GM12878 (cell line): ENCODE data around the gene ESYT2. TPM values are rescaled to one million over a fixed set of nuclear protein-coding genes. Genes with fewer than 3 reads are reported as not detected.

Source experiments
- ATAC-seq: fragments of 200-7000 bp; cut with Tn5 transposase; 3 replicates; pipeline ENCODE4 v1.9.1; 2020; ENCODE audit warnings: mild to moderate bottlenecking, moderate library complexity
- BruUV-seq: library from RNA; stranded (reverse); fragments of 400-500 nt; replicated peaks from 2 replicates; lab custom pipeline; 2021; lab: Mats Ljungman, UMichigan
- CTCF ChIA-PET: fragments of 300-600 bp; sonication (Branson Sonifier 250); formaldehyde crosslinking; extraction: SDS; loops from one replicate; lab custom pipeline; 2021; ENCODE audit warnings: inconsistent platforms; lab: Yijun Ruan, JAX
- POLR2A ChIA-PET: fragments of 350-600 bp; formaldehyde crosslinking; extraction: SDS; loops from one replicate; lab custom pipeline; 2021; ENCODE audit warnings: inconsistent platforms; lab: Charles Lee
- RAD21 ChIA-PET: fragments of 300-600 bp; sonication (Branson Sonifier 250); formaldehyde crosslinking; loops from one replicate; lab custom pipeline; 2023; ENCODE audit warnings: antibody characterized with exemption; ENCODE audit not compliant: unreplicated experiment; lab: Charles Lee
- SMC1A ChIA-PET: fragments of 300-600 bp; sonication (Branson Sonifier 250); formaldehyde crosslinking; loops from one replicate; lab custom pipeline; 2023; ENCODE audit not compliant: unreplicated experiment, uncharacterized antibody; lab: Charles Lee
- DNase-seq: peaks from one replicate; pipeline ENCODE4 v3.0.0-alpha.2; 2011; ENCODE audit warnings: low read depth, low spot score
- FAIRE-seq: peaks from 3 replicates; lab custom pipeline; 2011; peaks lifted over from hg19 to GRCh38; lab: Jason Lieb, UNC
- H2AFZ ChIP-seq: 2 replicates; pipeline ENCODE4 v1.6.0; 2011; ENCODE audit warnings: low read depth, low read length, control low read depth; ENCODE audit not compliant: control insufficient read depth
- H3K27ac ChIP-seq: 2 replicates; pipeline ENCODE4 v1.5.1; 2011; ENCODE audit warnings: control low read depth; ENCODE audit not compliant: control insufficient read depth, insufficient read depth
- H3K27me3 ChIP-seq, 2 experiments: replicated peaks in 1 of 2; 2 replicates each; pipeline versions ENCODE4 v1.6.0 to v1.6.1; 2011; ENCODE audit warnings: low read length in 1 of 2; ENCODE audit not compliant: control insufficient read depth in 2 of 2, insufficient read depth in 2 of 2
- H3K36me3 ChIP-seq, 2 experiments: 2 replicates each; pipeline ENCODE4 v1.5.1; 2011; ENCODE audit warnings: low read length in 1 of 2; ENCODE audit not compliant: control insufficient read depth in 2 of 2, insufficient read depth in 2 of 2
- H3K4me1 ChIP-seq: 2 replicates; pipeline ENCODE4 v1.6.1; 2011; ENCODE audit warnings: mild to moderate bottlenecking, low read length, moderate library complexity, mixed read lengths; ENCODE audit not compliant: control insufficient read depth, insufficient read depth
- H3K4me2 ChIP-seq: 2 replicates; pipeline ENCODE4 v1.6.0; 2011; ENCODE audit warnings: control low read depth; ENCODE audit not compliant: control insufficient read depth, insufficient read depth
- H3K4me3 ChIP-seq: fragments of 200-600 bp; sonication (generic); 2 replicates; pipeline ENCODE4 v1.5.1; 2016
- H3K79me2 ChIP-seq: 2 replicates; pipeline ENCODE4 v1.6.0; 2011; ENCODE audit warnings: low read length; ENCODE audit not compliant: control insufficient read depth, insufficient read depth
- H3K9ac ChIP-seq: 2 replicates; pipeline ENCODE4 v1.8.0; 2011; ENCODE audit warnings: low read length, control low read depth, mixed read lengths; ENCODE audit not compliant: control insufficient read depth, insufficient read depth
- H3K9me3 ChIP-seq: replicated peaks from 3 replicates; pipeline ENCODE4 v1.5.1; 2011; ENCODE audit warnings: mild to moderate bottlenecking, low read length; ENCODE audit not compliant: control insufficient read depth, insufficient read depth
- H4K20me1 ChIP-seq: 2 replicates; pipeline ENCODE4 v1.6.0; 2011; ENCODE audit not compliant: control insufficient read depth, insufficient read depth
- CHD2 ChIP-seq: IDR thresholded peaks from 2 replicates; pipeline ENCODE4 v1.6.1; 2011; ENCODE audit warnings: low read depth, low read length, improper control_type of control experiment, borderline replicate concordance
- EED ChIP-seq: sonication (generic); IDR thresholded peaks from 2 replicates; pipeline ENCODE4 v1.6.1; 2016; ENCODE audit warnings: antibody characterized with exemption, low read depth
- MXI1 ChIP-seq: fragments of 150-350 bp; IDR thresholded peaks from 2 replicates; pipeline ENCODE4 v1.6.1; 2011; ENCODE audit warnings: low read depth, mild to moderate bottlenecking, inconsistent platforms, low read length, improper control_type of control experiment
- NFXL1 ChIP-seq: fragments of 450-650 bp; IDR thresholded peaks from 2 replicates; pipeline ENCODE4 v1.6.1; 2017; ENCODE audit warnings: antibody characterized with exemption, mild to moderate bottlenecking, borderline replicate concordance
- NR2C2 ChIP-seq: IDR thresholded peaks from 2 replicates; pipeline ENCODE4 v1.6.1; 2011; ENCODE audit warnings: borderline replicate concordance, low read depth; ENCODE audit not compliant: control insufficient read depth, insufficient read length
- SP1 ChIP-seq: IDR thresholded peaks from one replicate; pipeline ENCODE4 v1.6.1; 2011; ENCODE audit warnings: low read depth, low read length
- SRF ChIP-seq, 2 experiments: IDR thresholded peaks; 2 replicates each; pipeline ENCODE4 v1.6.1; 2011; ENCODE audit warnings: low read depth in 2 of 2, low read length in 2 of 2, mild to moderate bottlenecking in 1 of 2, moderate library complexity in 1 of 2
- ZNF592 ChIP-seq: fragments of 450-650 bp; IDR thresholded peaks from 2 replicates; pipeline ENCODE4 v1.6.1; 2017; ENCODE audit warnings: mild to moderate bottlenecking, moderate library complexity
- WGBS: methylation state at CpG from one replicate; pipeline ENCODE4 v1.1.6; 2016; ENCODE audit warnings: low lambda C conversion rate; ENCODE audit not compliant: insufficient replicate concordance, insufficient coverage; ENCODE audit errors: missing lambda C conversion rate; 5-methylcytosine and 5-hydroxymethylcytosine counted together
- in situ Hi-C: fragments of 300-500 bp; cut with MboI; formaldehyde crosslinking; loops from 9 replicates; pipeline ENCODE4 v1.14.3; 2018; ENCODE audit warnings: mixed read lengths
- intact Hi-C: fragments of 100-400 bp; cut with micrococcal nuclease; formaldehyde crosslinking; loops from one replicate; pipeline ENCODE4 v1.14.2; 2022; ENCODE audit not compliant: unreplicated experiment
- polyA plus RNA-seq, 11 experiments: library from polyadenylated mRNA; depleted of rRNA in 4 of 11; unstranded in 6 of 11; stranded (reverse) in 5 of 11; fragments of >200 nt; fragmentation: Nextera tagmentation in 4 of 11; fragmentation: Illumina TruSeq in 1 of 11; extraction: Ambion mirVana in 4 of 11; extraction: Trizol in 1 of 11; gene quantifications; 1 replicate in 1 of 11; 2 replicates in 10 of 11; pipeline versions ENCODE4 v1.2.1 to v1.2.3, GENCODE V29; 2011 to 2016; ENCODE audit warnings: inconsistent platforms in 2 of 11, missing spikeins in 2 of 11, low read depth in 1 of 11
- total RNA-seq, 4 experiments: library from RNA; depleted of rRNA in 3 of 4; stranded (reverse); fragments of >200 nt in 3 of 4; fragmentation: Illumina TruSeq in 1 of 4; extraction: Trizol in 1 of 4; gene quantifications; 2 replicates each; pipeline versions ENCODE4 v1.2.1 to v1.2.3, GENCODE V29; 2013 to 2021

ESYT2 gene
- total and polyA plus RNA-seq, 10 of the 15 experiments (the other 5 are each of a cell fraction or from before 2014, with no cell fraction given): 1.9 to 44.6 (median 21.4) TPM

- ChIA-PET RAD21 (interaction anchor here (2.4 kb wide), 1 partner anchor 37 kb away, joined by 15 read pairs; no protein-coding TSS in a partner anchor), POLR2A (interaction anchor here (0.6 to 2.2 kb wide), 3 partner anchors 37 to 208 kb away, joined by 3 to 17 read pairs (median 3); partner anchors contain the start of gene NCAPG2), SMC1A (interaction anchor here (1.5 to 2.4 kb wide), 4 partner anchors 26 to 115 kb away, joined by 5 to 9 read pairs (median 6); no protein-coding TSS in a partner anchor), CTCF (interaction anchor here (1.2 kb wide), 1 partner anchor 24 kb away, joined by 3 read pairs; no protein-coding TSS in a partner anchor)
- no peak overlapping the region for H3K9ac ChIP-seq
- no peaks in the 10 kb centered on the region for H3K9me3 ChIP-seq
- no peaks in the 10 kb centered on the region for H4K20me1 ChIP-seq
- H3K36me3 ChIP-seq: no peaks in the 10 kb centered on the region
- intact Hi-C loops (no loop called here), in situ Hi-C loops (no loop called here)
- H2AFZ ChIP-seq: no peak overlapping the region
- H3K27ac ChIP-seq: no peak overlapping the region
- H3K27me3 ChIP-seq: no peaks in the 10 kb centered on the region
- H3K79me2 ChIP-seq: peaks cover 1% of the 10 kb centered on the region
- H3K4me3 ChIP-seq: no peak overlapping the region
- ATAC-seq: no peak
- no TSS peak for BruUV-seq
- no peak for DNase-seq
- FAIRE-seq: no peak
- no peak overlapping the region for H3K4me2 ChIP-seq
- WGBS: 80% methylated on average over 11 of the region's 11 CpGs
- peaks cover 8% of the 10 kb centered on the region for H3K4me1 ChIP-seq
- no peak for TF ChIP-seq SP1
- no peak for TF ChIP-seq ZNF592
- TF ChIP-seq NR2C2: no peak
- TF ChIP-seq EED: no peak
- no peak for TF ChIP-seq NFXL1
- no peak for TF ChIP-seq CHD2
- TF ChIP-seq SRF (IDR thresholded peaks at IDR 0.05; ENCODE audit: low read depth in 2 of 2, low read length in 2 of 2): no peak
- no peak for TF ChIP-seq MXI1
- TF ChIP-seq, all 136 proteins: peak for 0
Measured at GRCh38 chr7:158861936-158862704, 32.8 kb upstream of the ESYT2 start.
